Measurements from ENCODE around the gene DNAH2. TPM values are rescaled to one million over a fixed set of nuclear protein-coding genes. Genes with fewer than 3 reads are reported as not detected.
A peak's percentile ranks its signal among the peaks of the same experiment; 100 is the strongest.

The DNAH2 gene
- 0.42 TPM in 1 of 2 replicates, not detected in the other for total RNA-seq

GRCh38 chr17:7716901-7717755, at the start of gene DNAH2:
TSS of gene DNAH2 (plus strand) at chr17:7717744. CDS start at chr17:7719735, 1,991 bp downstream.
- peak; percentile 93 for DNase-seq

- DNase-seq = no peak
Observed at GRCh38 chr17:7668482-7668881, 49.1 kb upstream of the DNAH2 start.

DNA sequence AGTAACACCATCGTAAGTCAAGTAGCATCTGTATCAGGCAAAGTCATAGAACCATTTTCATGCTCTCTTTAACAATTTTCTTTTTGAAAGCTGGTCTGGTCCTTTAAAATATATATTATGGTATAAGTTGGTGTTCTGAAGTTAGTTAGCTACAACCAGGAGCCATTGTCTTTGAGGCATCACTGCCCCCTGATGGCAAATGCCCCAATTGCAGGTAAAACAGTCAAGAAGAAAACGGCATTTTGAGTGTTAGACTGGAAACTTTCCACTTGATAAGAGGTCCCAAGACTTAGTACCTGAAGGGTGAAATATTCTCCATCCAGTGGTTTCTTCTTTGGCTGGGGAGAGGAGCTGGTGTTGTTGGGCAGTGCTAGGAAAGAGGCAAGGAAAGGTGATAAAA, 44.3 kb upstream of the DNAH2 start:
- DNase-seq = peak; percentile 13

DNA sequence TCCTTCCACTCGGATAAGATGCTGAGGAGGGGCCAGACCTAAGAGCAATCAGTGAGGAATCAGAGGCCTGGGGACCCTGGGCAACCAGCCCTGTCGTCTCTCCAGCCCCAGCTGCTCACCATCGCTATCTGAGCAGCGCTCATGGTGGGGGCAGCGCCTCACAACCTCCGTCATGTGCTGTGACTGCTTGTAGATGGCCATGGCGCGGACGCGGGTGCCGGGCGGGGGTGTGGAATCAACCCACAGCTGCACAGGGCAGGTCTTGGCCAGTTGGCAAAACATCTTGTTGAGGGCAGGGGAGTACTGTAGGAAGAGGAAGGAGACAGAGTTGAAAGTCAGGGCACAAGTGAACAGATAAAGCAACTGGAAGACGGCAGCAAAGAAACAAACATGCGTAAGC, 42.6 kb upstream of the DNAH2 start:
- DNase-seq = no peak

GRCh38 chr17:7676533-7676932, 41.0 kb upstream of the DNAH2 start:
- no peak for DNase-seq

DNA sequence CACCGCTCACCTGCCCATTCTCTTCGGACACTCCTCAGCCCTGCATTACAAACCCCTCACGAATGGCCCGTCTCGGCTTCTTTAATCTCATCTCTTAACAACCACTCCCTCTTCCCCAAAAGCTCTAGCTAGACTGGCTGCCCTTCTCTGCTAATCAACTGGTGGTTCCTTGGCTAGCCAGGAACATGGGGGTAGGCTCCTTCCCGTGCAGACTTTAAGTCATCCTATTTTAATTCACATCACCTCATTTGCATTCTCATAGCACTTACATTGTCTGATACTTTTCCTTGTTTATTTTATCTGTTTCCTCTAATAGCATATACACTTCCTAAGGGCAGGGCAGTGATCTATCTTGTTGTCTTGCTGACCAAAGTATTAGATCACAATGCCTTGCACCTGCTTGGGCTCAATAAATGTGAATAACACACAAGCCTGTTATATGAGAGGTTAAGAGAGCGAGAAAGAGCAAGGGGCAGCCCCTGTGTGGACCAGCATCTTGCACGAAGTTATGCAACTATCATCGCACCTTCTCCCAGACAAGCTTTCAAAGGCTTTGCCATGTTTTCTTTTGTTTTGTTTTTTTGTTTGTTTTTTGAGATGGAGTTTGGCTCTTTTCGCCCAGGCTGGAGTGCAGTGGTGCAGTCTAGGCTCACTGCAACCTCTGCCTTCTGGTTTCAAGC, 40.0 kb upstream of the DNAH2 start:
- peak; percentile 18 for DNase-seq

GRCh38 chr17:7684851-7685532, 32.6 kb upstream of the DNAH2 start:
- no peak for DNase-seq

DNA sequence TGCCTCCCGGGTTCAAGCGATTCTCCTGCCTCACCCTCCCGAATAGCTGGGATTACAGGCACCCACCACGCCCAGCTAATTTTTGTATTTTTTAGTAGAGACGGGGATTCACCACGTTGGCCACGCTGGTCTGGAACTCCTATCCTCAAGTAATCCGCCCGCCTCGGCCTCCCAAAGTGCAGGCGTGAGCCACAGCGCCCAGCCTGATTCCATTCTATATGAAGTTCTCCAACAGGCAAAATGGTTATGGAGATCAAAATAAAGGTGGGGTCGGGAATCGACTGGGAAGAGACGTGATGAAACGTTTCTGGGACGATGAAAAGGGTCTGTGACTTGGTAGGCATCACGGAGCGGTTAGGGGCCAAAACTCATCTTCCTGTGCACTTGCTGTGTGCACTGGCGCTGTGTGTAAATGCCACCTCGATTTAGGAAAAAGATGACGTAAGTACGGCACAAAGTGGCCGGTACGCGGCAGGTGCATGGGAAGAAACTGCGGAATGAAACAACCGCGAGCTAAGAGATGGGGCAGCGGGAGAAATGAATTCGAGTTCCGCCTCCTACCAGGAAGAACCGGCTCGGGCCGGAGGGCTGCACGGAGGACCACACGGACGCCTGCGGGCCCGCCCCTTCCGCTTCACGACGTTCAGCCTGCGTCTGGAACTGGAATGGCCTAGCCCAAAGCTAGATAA, 31.9 kb upstream of the DNAH2 start:
- DNase-seq = peak; percentile 95

DNA sequence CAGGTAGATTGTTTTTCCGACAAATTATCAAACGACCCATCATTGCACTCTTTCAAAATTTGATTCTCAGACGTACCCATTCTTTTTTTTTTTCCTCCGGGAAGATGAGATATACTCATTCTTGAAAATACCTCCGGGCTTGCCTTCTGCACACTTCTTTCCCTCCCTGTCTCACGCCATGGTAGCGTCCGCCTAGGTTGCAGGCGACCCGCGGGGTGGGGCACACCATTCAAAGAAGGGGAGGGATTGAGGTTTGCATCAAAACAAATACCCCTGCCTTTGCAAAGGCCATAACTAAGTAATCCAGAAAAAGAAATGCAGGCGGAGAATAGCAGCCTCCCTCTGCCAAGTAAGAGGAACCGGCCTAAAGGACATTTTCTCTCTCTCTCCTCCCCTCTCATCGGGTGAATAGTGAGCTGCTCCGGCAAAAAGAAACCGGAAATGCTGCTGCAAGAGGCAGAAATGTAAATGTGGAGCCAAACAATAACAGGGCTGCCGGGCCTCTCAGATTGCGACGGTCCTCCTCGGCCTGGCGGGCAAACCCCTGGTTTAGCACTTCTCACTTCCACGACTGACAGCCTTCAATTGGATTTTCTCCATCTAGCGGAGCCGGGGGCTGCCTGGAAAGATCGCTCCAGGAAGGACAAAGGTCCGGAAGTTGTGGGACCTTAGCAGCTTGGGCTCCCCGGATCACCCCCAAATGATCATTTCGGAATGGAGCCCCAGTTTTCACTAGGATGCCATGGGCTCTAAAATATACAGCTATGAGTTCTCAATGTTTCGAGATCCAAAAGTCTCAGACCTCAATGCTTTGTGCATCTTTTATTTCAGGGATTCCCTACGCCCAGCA, 31.1 kb upstream of the DNAH2 start:
- peak; percentile 85 for DNase-seq

- DNase-seq = peak; percentile 93
Observed at GRCh38 chr17:7687072-7687907, 30.3 kb upstream of the DNAH2 start, which contains the start of gene TP53. TSS of gene TP53 (minus strand) at chr17:7687490. CDS start at chr17:7676594, 10,896 bp downstream.

DNA sequence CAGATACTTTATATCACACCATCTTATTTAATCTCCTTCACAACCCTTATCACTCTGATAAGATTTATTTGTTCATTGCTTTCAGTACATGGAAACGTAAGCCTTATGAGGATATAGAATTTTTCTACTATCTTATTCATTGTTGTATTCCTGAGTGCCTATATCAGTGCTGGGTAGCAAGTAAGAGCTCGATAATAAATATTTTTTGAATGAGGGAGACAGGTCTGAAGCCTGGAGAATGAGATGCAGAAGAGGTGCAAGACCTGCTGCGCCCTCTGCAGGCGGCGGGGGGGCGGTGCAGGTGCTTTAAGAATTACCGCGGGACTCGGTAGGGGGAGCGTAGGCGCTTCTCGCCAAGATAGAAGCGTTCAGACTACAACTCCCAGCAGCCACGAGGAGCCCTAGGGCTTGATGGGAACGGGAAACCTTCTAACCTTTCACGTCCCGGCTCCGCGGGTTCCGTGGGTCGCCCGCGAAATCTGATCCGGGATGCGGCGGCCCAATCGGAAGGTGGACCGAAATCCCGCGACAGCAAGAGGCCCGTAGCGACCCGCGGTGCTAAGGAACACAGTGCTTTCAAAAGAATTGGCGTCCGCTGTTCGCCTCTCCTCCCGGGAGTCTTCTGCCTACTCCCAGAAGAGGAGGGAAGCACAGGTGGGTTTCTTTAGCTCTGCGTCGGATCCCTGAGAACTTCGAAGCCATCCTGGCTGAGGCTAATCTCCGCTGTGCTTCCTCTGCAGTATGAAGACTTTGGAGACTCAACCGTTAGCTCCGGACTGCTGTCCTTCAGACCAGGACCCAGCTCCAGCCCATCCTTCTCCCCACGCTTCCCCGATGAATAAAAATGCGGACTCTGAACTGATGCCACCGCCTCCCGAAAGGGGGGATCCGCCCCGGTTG, 29.4 kb upstream of the DNAH2 start, which contains the start of gene WRAP53:
Gene WRAP53, plus strand, starts transcription at position 570 of the 900 bp plus-strand sequence. Its CDS starts 172 bp downstream, at position 742.
- DNase-seq = peak; percentile 99

- no peak for DNase-seq
Observed at GRCh38 chr17:7688808-7689316, 28.7 kb upstream of the DNAH2 start.

- no peak for DNase-seq
Observed at GRCh38 chr17:7695586-7695985, 22.0 kb upstream of the DNAH2 start.

GRCh38 chr17:7697828-7698588, 19.5 kb upstream of the DNAH2 start:
- no peak for DNase-seq

DNA sequence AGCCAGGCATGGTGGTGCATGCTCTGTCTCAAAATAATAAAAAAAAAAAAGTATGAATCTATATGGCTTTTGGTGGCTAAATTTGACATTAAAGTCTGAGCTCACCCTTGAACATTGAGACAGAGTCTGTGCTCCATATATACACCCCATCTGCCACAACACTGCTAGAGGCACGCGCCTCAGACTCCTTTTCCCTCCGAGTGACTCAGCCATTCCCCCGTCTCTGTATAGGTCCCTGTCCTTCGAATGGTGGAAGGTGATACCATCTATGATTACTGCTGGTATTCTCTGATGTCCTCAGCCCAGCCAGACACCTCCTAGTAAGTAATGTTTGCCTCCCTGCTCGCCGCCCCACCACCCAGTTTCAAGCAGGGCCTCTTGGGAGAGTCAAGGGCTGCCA, 17.0 kb upstream of the DNAH2 start:
- DNase-seq = no peak

GRCh38 chr17:7701681-7702080, 15.9 kb upstream of the DNAH2 start:
- no peak for DNase-seq

GRCh38 chr17:7702776-7703175, 14.8 kb upstream of the DNAH2 start:
- no peak for DNase-seq

Data from dermis blood vessel endothelial cell (primary cell).